ENCODE results near the gene SERGEF.

SERGEF gene

DNA sequence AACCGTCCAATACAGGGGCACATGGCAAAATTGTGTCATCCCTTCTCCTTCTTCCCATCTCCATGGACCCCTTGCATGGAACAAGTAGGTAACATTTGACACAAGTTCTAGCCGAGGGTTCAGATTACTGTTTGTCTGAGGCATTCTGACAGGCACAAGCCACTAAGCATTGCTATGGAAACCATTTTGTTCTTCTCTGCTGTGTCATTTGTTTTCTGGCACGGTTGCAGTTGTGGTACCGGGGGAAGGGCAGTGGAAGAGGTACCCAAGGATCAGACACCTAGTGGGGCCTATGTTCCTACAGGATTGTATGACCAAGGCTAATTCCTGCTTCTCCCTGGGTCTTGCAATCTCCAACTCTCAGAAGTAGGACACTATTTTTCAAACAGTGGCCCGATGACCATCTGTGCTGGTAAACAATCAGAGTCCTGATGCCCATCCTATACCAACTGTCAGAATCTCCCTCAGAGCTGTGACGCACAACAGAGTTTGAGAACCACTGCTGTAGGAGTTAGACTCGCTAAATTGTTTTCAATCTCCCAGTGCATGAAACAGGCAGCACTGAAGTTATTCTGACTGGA is 209.0 kb downstream of the SERGEF start:
- no peak for DNase-seq (ENCODE audit: low read depth, low spot score)
- no peak overlapping the region for H3K4me3 ChIP-seq (ENCODE audit: low read length)

DNA sequence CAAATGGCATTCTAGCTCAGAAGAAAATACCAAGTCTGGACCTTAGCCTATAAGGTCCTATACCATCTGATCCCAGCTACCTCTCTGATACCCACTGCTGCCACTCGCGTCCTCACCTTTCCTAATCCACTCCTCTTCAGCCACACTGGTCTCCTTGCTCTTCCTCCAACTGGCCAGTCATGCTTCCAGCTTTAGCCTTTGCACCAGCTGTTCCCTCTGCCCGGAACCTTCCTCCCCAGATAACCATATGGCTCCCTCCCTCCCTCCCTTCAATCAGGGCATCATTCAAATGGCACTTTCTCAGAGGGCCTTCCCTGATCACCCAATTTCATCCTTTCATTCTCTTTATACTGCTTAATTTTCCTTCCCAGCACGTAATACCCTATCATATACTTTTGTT is 210.4 kb downstream of the SERGEF start:
- no peak for DNase-seq (ENCODE audit: low read depth, low spot score)

DNA sequence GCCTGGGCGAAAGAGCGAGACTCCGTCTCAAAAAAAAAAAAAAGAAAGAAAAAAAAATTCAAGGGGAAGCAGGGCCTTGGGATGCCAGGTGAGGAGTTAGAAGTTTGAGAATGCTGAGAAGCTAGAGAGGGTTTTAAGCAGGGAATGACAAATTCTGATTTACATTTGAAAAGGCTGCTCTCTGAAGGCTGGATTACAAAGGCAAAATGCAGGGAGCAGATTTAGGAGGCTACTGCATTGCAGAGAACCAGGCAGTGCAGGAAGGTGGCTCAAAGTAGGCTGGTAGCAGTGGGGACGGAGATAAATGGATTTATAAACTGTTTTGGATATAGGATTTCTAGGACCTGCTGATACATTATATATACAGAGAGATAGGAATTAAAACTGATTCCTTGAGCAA is 211.7 kb downstream of the SERGEF start:
- DNase-seq (ENCODE audit: low read depth, low spot score) = no peak
- H3K4me3 ChIP-seq (ENCODE audit: low read length) = no peak overlapping the region

More for the DNA sequence above, 210.4 kb downstream of the SERGEF start:
- H3K4me3 ChIP-seq (ENCODE audit: low read length) = no peak overlapping the region

DNA sequence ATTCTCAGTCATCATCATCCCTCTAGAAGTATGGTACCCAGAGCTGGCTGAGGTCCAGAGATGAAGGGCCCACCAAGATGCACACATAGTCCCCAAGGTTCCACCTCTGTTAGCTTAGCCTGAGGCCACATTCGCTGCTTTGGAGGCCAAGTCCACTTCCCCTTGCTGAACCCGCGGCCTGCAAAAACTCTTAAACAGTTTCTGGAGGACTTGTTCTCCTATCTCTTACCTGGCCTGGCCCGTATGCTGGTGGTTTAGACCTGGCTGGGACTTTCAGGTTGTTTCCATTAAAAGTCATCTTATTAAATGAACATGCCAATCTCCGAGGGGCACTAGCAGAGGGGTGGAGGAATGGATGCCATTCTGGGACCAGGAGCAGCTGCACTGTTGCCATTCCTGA is 213.7 kb downstream of the SERGEF start:
- DNase-seq (ENCODE audit: low read depth, low spot score) = no peak
- no peak overlapping the region for H3K4me3 ChIP-seq (ENCODE audit: low read length)

DNA sequence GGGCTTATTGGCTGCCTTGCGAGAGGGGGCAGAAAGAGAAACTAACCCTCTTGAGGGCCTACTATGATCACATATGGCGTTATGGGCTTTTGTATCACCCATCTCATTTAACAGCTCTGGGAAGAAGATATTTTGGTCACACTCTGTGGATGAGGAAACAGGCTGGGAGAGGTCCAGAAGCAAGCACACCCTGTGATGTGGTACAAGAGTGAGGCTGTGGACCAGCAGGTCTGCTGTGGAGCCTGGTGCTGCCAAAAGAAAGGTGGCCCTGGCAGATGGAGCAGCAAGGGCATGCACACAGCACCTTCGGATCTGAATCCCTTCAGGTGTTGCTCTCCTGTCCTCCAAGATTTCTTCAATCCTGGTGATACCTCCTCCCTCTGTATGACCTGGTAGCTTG is 214.1 kb downstream of the SERGEF start:
- no peak for DNase-seq (ENCODE audit: low read depth, low spot score)
- no peak overlapping the region for H3K4me3 ChIP-seq (ENCODE audit: low read length)

DNA sequence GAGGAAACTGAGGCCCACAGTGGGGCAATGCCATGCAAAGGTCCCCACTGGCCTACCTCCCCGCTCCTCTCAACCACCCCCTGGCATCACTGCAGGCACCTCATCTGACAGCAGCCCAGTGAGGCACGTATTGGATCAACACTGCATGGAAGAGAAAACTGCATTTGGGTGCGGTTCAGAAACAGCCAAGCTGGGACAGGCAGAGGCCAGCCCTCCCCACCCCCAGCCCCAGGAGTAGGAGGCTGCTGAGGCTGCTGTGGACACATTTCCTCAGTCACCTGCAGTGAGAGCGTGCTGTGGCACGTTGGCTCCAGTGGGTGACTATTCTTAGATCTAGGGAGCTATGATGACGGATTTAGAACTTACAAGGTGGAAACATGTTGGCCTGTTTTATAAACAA is 214.6 kb downstream of the SERGEF start:
- no peak overlapping the region for H3K4me3 ChIP-seq (ENCODE audit: low read length)
- no peak for DNase-seq (ENCODE audit: low read depth, low spot score)

DNA sequence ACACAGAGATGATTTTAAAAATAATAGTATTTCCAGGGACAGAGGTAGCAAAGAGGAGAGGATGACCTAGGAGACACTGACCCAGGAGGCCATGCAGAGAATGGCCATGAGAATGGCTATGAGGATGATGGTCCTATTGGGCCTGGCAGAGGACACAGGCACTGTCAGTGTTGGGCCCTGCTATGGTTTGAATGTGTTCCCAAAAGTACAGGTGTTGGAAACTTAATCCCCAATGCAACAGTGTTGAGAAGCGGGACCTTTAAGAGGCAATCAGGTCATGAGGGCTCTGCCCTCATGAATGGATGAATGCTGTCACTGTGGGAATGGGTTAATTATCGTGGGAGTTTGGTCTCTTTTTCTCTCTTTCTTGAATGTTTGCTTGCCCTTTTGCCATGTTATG is 216.7 kb downstream of the SERGEF start:
- DNase-seq (ENCODE audit: low read depth, low spot score) = no peak
- H3K4me3 ChIP-seq (ENCODE audit: low read length) = no peak overlapping the region

DNA sequence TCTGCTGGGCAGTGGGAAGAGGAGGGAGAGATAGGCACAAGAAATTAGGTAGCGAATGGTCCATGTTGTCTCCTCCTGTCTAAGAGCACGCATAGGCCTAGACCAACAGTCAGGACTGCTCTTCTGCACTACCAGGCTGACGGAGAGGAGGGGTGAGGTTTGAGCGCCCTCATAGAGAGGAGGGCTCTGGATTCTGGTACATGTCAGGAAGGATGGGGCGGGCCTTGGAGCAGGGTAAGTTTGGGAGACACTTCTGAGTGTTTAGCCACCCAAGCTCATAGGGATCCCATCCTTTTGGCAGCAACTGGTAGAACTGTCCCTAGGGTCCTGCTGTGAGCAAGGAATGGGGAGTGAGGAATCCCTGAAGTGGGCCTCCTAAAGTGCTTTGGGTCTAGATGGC is 217.9 kb downstream of the SERGEF start:
- no peak overlapping the region for H3K4me3 ChIP-seq (ENCODE audit: low read length)
- no peak for DNase-seq (ENCODE audit: low read depth, low spot score)

DNA sequence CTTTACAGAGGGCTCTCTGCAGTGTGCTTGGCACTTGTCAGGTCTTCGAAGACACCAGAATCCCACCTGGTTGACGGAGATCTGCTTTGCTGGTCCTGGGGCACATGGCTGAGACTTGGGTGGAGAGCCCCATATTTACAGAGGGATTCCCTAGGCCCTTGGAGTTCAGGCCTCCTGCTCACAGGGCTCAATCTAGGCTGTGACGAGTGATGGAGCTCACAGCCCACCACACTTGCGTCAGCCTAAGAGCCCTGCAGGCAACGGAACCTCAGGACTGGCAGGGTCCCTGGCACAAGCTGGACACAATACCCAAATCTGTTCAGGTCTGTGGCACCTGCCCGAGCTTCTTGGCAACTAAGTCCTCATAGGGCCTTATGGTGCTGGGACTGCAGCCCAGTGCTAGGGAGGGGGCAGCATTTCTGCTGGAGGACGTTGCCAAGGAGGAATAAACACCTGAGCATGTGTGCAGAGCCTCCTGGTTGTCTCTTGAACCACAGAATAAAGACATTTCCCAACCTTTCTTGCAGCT is 219.1 kb downstream of the SERGEF start:
- DNase-seq (ENCODE audit: low read depth, low spot score) = no peak
- H3K4me3 ChIP-seq (ENCODE audit: low read length) = no peak overlapping the region

DNA sequence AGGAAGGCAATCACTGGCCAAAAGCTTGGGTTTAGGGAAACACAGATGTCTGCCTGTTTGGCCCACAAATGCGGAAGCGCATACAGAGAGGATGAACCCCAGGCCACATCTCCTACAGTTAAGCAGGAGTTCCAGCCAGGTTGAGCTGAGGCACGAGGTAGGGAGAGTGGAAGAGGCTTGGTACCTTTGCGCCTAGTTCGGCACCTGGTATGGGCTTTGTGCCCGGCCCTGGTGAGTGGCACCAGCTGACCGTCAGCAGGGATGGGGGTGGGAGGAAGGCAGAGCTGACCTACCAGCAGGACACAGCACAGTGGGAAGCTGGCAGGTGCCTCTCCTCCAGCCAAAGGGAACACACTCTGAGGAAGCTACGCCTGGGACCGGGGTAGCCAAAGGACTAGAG is 220.7 kb downstream of the SERGEF start:
- no peak overlapping the region for H3K4me3 ChIP-seq (ENCODE audit: low read length)
- no peak for DNase-seq (ENCODE audit: low read depth, low spot score)

DNA sequence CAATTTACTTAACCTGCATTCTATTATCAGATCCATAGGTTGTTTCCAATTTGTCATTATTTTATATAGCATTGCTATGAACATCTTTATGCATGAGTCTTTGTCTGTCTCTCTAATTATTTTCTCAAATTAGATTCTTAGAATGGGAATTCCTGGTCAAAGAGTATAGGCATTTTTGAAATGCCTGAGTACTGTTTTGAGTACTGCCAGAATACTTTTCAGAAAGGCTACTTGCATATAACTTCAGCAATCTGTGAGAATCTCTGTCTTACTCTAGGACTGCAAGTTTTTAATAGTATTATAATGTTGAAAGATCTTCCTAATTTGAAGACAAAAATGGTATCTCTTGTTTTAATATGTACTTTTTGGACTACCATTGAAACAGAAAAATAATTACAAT is 221.7 kb downstream of the SERGEF start:
- H3K4me3 ChIP-seq (ENCODE audit: low read length) = no peak overlapping the region
- DNase-seq (ENCODE audit: low read depth, low spot score) = no peak

DNA sequence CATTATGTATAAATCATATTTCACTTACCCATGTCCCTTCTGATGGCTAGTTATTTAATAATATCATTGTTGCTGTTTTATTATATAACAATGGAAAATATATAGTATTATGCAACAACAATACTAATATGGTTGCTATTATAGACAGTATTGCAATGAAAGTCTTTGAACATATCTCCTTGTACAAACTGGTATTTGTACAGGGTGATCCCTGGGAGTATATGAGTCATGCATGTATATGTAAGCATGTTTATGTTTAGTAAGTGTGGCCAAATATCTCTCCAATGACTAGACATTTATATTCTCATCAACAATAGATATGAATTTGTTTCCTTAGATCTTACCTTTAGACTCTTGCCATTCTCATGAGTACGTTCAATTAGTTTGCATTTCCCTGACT is 222.4 kb downstream of the SERGEF start:
- no peak for DNase-seq (ENCODE audit: low read depth, low spot score)
- H3K4me3 ChIP-seq (ENCODE audit: low read length) = no peak overlapping the region

DNA sequence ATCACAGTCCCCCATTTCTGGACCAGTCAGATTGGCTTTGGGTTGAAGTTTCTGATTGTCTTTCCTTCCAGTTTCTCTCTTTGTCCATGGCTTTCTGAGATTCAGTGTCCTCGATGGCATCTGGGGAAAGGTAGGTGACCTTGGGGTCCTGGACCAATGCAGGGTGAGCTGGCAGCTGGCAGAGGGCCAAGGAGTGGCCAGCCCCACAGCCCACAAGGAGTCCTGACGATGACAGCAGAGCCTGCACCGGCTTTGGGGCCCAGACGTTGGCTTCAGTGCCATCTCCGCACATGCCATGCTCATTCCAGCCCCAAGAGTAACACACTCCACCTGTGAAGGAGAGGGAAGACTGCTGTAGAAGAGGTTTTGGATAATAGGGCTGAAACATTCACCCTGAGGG is 224.8 kb downstream of the SERGEF start:
- H3K4me3 ChIP-seq (ENCODE audit: low read length) = no peak overlapping the region
- DNase-seq (ENCODE audit: low read depth, low spot score) = no peak

DNA sequence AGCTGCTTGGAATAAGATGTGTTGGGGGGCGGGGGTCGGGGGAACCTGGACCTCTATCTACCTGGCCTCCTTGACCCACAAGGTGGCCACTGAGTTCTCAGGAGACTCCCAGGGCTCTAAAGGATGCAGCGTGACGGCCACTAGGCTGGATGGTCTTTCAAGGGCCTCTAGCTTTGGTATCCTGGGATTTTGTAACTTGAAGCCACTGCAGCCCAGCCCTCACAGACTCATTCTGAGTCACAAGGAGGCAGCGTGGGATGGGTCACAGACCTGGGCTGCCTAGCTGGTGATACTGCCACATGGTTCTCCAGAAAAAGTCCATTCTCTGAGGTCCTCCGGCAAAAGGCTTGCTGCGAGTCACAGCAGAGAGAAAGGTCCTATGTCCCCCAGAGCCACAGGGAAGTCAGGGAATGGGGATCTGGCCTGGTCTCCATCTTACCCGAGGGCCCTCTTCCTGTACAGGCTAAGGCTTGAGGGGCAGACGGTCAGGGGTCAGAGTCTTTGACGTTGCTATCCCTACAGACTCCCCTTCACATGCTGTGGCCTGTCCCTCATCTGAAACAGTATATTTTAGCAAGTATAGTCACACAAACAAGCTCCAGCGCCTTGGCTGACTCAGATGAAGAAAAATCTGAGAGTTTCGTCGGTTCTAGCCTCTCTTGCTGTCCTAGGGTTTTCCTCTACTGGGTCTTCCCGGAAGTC is 225.9 kb downstream of the SERGEF start:
- DNase-seq (ENCODE audit: low read depth, low spot score) = no peak
- H3K4me3 ChIP-seq (ENCODE audit: low read length) = no peak overlapping the region

DNA sequence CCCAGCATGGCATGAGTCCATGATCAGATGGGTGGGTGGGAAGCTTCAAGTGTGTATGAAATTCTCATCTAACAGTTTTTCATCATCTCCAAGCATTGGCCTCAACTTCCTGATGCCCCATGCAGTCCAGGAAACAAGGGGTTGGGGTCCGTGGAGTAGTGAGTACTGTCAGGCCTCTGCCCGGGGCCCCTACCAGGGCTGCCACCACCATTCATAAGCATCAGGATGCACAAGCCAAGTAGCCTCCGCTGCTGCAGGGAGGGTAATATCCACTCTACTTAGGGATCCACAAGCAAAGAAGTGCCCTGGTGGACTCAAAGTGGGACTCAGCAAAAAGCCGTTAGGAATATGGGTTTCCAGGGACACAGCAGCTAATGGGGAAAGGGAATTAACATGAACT is 229.0 kb downstream of the SERGEF start:
- no peak for DNase-seq (ENCODE audit: low read depth, low spot score)
- no peak overlapping the region for H3K4me3 ChIP-seq (ENCODE audit: low read length)

DNA sequence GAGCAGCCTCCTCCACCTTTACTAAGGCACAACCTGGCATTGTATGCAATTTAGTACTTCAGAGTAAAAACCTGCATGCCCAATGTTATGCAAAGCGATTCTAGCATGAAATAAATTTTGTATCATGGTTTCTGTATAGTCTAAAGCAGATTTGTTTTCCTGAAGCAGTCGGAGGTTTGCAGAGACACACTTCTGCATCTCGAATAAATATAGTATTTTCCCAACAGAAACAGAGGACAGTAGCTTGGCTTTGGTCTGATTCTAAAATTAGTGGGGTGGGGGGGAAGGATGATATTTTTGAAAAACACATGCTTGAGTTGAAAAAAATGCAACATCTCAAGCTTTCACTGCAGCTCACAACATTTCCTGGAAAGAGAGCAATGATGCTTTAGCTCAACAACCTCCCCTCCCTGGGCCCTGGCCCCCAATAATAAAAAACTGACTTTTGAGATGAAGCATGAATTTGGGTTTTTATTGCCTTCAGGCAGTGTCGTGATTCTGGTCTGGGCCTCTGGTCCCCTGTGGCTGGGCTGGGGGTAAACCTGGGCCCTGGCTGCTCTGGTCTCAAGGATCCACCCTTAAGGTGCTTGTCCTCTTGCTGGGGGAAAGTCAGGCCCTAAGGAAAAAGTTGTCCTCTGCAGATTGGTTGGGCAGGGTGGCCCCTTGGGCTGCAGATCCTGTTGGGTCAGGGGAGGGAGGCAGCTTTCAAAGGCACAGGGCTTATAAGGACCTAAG is 230.1 kb downstream of the SERGEF start:
- DNase-seq (ENCODE audit: low read depth, low spot score) = no peak
- no peak overlapping the region for H3K4me3 ChIP-seq (ENCODE audit: low read length)

DNA sequence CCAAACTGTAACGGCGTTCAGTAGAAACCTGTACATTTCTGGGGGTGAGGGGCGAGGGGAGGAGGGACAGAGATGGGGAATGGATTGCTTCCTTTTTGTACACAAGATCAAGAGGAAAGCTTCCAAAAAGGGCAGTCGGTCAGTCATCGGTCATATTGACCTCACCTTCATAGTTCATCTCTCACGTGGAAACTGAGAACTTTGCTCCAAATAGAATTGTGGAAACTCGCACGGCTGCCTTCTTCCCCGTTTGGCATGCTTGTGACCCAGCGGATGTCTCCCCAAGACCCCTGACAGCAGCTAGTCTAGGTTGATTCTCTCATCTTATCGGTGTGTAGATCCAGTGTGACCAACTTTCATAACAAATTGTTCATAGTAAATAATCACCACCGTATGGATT is 230.7 kb downstream of the SERGEF start:
- no peak overlapping the region for H3K4me3 ChIP-seq (ENCODE audit: low read length)
- DNase-seq (ENCODE audit: low read depth, low spot score) = no peak

DNA sequence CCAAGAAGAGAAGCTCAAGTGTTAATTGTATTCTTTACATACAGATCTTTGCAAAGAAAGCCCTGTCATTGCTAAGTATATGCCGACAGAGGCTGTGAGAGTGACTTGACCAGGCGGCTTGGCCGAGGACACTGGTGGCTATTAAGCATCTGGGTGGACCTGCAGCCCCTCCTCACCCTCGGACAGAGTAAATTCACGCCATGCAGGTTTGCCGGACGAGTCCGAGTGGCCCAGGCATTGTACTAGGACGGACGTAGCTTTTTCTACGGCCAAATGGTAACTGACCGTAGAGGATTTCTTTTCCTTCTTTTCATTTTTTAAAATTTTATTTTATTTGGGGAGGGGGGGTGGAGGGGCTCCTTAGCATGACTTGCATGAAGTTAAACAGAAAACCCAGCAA is 231.2 kb downstream of the SERGEF start:
- no peak overlapping the region for H3K4me3 ChIP-seq (ENCODE audit: low read length)
- no peak for DNase-seq (ENCODE audit: low read depth, low spot score)

DNA sequence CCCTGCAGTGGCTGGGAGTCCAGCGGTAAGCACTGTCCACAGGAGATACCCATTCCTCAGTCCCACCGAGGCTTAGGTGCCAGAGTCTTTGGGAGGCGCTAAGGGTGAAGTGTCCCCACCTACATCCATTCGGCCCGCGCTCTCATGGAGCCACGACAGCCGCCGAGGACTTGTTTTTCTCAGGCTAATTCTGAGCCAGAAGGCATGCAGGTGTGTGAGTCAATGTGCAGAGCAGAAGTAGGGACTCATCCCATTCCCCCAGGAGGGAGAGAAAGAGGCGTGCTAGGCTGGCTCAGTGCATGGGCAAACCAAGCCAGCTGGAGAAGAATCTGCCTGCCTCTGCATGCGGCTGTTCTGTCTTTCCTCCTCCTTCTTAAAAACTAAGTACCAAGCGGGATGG is 231.6 kb downstream of the SERGEF start:
- DNase-seq (ENCODE audit: low read depth, low spot score) = no peak
- H3K4me3 ChIP-seq (ENCODE audit: low read length) = no peak overlapping the region

DNA sequence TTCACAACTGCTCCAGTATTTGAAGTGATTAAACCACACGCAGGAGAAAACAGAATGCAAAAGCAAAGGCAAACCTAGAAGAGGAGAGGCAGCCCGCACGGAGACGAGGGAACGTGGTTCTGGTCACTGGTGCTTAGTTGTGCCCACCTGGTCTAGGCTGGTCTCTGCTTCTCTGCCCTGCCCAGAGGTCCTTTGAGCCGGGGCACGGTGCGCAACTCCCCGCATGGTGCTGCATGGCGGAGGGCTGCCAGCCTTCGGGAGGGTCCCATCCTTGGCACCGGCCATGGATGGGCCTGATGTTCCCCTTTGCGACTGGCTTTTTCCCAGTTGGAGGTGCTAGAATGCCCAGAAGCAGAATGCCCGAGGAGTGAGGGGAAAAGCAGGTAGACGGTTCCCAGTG is 232.2 kb downstream of the SERGEF start:
- H3K4me3 ChIP-seq (ENCODE audit: low read length) = no peak overlapping the region
- no peak for DNase-seq (ENCODE audit: low read depth, low spot score)

All from Jurkat, Clone E6-1 (cell line).